Prostate gland (tissue), 2 donors: ENCODE data around the gene STX16. TPM values are rescaled to one million over a fixed set of nuclear protein-coding genes. Genes with fewer than 3 reads are reported as not detected.

Source experiments
- DNase-seq: peaks from one replicate; pipeline ENCODE4 v3.0.0-alpha.2; 2019; ENCODE audit warnings: low spot score
- H3K27ac ChIP-seq, 2 donors: fragments of 200-600 bp; sonication (generic); 2 replicates each; pipeline ENCODE4 v1.5.1; 2017 to 2019
- H3K27me3 ChIP-seq: fragments of 200-600 bp; sonication (generic); replicated peaks from 2 replicates; pipeline ENCODE4 v1.5.1; 2019; ENCODE audit not compliant: insufficient read depth
- H3K36me3 ChIP-seq, 2 donors: fragments of 200-600 bp; sonication (generic); 1 replicate in 1 of 2; 2 replicates in 1 of 2; pipeline versions ENCODE4 v1.5.1 to v1.8.1; 2017 to 2019
- H3K4me1 ChIP-seq: fragments of 200-600 bp; sonication (generic); replicated peaks from 2 replicates; pipeline ENCODE4 v1.5.1; 2019
- H3K4me3 ChIP-seq, 2 donors: fragments of 200-600 bp; sonication (generic); 2 replicates each; pipeline ENCODE4 v1.5.1; 2017 to 2019
- H3K9me3 ChIP-seq: fragments of 200-600 bp; sonication (generic); 2 replicates; pipeline ENCODE4 v1.5.1; 2017
- POLR2A ChIP-seq: fragments of 450-650 bp; IDR thresholded peaks from one replicate; pipeline ENCODE4 v1.6.1; 2016; ENCODE audit warnings: antibody characterized with exemption, mild to moderate bottlenecking
- POLR2AphosphoS5 ChIP-seq: sonication (generic); formaldehyde crosslinking; IDR thresholded peaks from one replicate; pipeline ENCODE4 v1.6.1; 2017; ENCODE audit warnings: antibody characterized with exemption
- WGBS: methylation state at CpG from one replicate; pipeline ENCODE4 v1.1.5; 2018; 5-methylcytosine and 5-hydroxymethylcytosine counted together
- intact Hi-C: fragments of 100-400 bp; cut with DNase I; formaldehyde crosslinking; loops from one replicate; pipeline ENCODE4 v1.14.2; 2022
- total RNA-seq, 2 donors: library from RNA; depleted of rRNA; stranded (reverse); fragments of >200 nt; gene quantifications; one replicate each; pipeline ENCODE4 v1.1.0, GENCODE V29; 2016
- TF ChIP-seq, protein P1 (sequence below), 4 experiments: fragments of 200-600 bp in 2 of 4; fragments of 450-650 bp in 2 of 4; sonication (generic) in 2 of 4; IDR thresholded peaks; 1 replicate in 3 of 4; 2 replicates in 1 of 4; pipeline ENCODE4 v1.5.1; 2016 to 2019; ENCODE audit warnings: antibody characterized with exemption in 4 of 4, mild to moderate bottlenecking in 2 of 4, moderate library complexity in 2 of 4

Gene STX16
- total RNA-seq, 2 donors from 2014 or later = 34.3 to 115 TPM

DNA sequence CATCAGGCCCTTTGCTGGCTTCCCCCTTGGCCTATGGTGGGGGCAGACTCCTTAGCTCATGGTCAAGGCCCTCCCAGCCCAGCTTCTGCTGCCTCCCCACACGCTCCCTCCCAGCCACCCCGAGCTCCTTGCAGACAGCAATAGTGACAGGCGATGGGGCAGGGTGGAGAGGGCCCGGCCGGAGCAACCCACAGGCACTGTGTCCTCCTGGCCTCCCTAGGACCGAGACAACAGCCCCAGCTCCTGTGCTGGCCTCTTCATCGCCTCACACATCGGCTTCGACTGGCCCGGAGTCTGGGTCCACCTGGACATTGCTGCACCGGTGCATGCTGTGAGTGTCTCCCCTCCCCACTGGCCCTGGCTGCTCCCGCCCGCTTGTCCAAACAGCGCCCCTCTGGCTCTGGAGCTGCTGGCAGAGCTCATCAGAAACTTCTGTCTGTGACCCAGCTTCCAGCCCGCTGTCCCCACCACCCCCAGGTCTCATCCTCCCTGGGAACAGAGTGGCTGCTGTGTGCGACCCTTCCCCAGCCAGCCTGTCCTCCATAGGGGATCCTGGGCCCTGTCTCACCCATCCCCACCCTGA lies 63.3 kb downstream of the STX16 start:
- H3K4me1 ChIP-seq = no peaks in the 10 kb centered on the region
- peak; percentile 2 for DNase-seq
- H3K9me3 ChIP-seq = no peaks in the 10 kb centered on the region
- 96% methylated on average over 16 of the region's 16 CpGs for WGBS
- no peaks in the 10 kb centered on the region for H3K27me3 ChIP-seq
- intact Hi-C loops = no loop called here
- H3K36me3 ChIP-seq = no peaks in the 10 kb centered on the region
- H3K27ac ChIP-seq = no peak overlapping the region
- TF ChIP-seq POLR2AphosphoS5 (no peak), POLR2A (no peak)
- TF ChIP-seq, protein P1, sequence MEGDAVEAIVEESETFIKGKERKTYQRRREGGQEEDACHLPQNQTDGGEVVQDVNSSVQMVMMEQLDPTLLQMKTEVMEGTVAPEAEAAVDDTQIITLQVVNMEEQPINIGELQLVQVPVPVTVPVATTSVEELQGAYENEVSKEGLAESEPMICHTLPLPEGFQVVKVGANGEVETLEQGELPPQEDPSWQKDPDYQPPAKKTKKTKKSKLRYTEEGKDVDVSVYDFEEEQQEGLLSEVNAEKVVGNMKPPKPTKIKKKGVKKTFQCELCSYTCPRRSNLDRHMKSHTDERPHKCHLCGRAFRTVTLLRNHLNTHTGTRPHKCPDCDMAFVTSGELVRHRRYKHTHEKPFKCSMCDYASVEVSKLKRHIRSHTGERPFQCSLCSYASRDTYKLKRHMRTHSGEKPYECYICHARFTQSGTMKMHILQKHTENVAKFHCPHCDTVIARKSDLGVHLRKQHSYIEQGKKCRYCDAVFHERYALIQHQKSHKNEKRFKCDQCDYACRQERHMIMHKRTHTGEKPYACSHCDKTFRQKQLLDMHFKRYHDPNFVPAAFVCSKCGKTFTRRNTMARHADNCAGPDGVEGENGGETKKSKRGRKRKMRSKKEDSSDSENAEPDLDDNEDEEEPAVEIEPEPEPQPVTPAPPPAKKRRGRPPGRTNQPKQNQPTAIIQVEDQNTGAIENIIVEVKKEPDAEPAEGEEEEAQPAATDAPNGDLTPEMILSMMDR (IDR thresholded peaks at IDR 0.05) = no peak
- no peak overlapping the region for H3K4me3 ChIP-seq

DNA sequence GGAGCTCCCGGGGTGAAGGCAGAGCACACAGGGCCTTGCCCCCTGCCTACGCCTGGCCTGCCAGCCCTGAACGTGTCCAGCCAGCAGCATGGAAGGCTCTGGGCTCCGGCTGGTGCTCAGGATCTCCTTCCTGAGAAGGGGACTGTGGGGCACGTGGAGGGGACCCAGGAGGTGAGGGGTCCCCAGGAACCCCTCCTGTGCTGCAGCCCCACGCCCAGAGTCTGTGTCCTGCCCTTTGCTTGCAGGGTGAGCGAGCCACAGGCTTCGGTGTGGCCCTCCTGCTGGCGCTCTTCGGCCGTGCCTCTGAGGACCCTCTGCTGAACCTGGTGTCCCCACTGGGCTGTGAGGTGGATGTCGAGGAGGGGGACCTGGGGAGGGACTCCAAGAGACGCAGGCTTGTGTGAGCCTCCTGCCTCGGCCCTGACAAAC lies 63.9 kb downstream of the STX16 start:
- no peaks in the 10 kb centered on the region for H3K36me3 ChIP-seq
- intact Hi-C loops = no loop called here
- no peaks in the 10 kb centered on the region for H3K9me3 ChIP-seq
- no peak for TF ChIP-seq POLR2A
- TF ChIP-seq, protein P1 (IDR thresholded peaks at IDR 0.05) = no peak
- no peak for TF ChIP-seq POLR2AphosphoS5
- no peak overlapping the region for H3K27ac ChIP-seq
- H3K27me3 ChIP-seq = no peaks in the 10 kb centered on the region
- DNase-seq = peak; percentile 3
- 80% methylated on average over 9 of the region's 14 CpGs for WGBS
- no peak overlapping the region for H3K4me3 ChIP-seq
- no peaks in the 10 kb centered on the region for H3K4me1 ChIP-seq

DNA sequence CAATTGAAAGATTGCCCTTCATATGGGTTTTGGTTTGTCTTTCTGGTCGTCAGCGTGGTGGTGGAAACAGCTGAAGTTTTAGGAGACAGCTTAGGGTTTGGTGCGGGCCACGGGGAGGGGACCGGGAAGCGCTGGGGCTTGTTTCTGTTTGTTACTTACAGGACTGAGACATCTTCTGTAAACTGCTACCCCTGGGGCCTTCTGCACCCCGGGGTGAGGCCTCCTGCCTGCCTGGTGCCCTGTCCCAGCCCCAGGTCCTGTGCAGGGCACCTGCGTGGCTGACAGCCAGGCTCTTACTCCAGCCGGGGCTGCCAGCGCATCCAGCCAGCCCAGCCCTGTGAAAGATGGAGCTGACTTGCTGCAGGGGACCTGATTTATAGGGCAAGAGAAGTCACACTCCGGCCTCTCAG lies 64.3 kb downstream of the STX16 start:
- Histone ChIP-seq H3K4me1 (no peaks in the 10 kb centered on the region), H3K27me3 (no peaks in the 10 kb centered on the region), H3K4me3 (no peak overlapping the region), H3K9me3 (no peaks in the 10 kb centered on the region), H3K27ac (no peak overlapping the region), H3K36me3 (no peaks in the 10 kb centered on the region)
- intact Hi-C loops = no loop called here
- 72% methylated on average over 11 of the region's 11 CpGs for WGBS
- no peak for DNase-seq
- TF ChIP-seq POLR2AphosphoS5 (no peak), POLR2A (no peak)
- TF ChIP-seq, protein P1 (IDR thresholded peaks at IDR 0.05) = no peak

DNA sequence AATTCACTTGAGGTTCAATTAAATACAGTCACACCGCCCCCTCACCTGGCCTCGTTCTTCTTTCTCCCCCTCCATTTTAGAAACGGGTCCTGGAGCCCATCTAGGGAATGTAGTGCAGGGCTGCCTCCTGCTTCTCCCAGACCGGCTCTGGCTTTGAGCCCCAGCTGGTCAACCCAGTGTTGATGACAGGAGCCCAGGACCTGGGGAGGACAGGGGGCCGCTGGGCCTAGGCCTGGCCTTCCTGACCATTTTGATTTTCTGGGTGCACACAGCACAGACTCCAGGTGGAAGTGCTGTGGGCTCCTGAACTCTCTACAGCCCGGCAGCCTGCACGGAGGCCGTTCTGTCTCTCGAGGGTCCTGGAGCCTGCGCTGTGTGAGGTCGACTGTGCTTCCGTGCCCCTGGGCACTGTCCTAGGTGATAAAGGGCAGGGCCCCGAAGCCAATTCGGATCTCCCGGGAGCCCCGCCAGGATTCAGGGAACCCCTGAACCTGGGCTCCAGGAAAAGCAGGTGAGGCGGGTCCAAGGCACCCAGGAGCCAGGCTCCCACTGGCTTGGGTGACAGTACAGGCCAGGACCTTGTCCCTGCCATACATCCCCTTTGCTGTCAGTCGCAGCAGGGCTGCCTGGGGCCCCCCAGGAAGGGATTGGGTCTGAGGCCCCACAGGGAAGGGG lies 64.9 kb downstream of the STX16 start:
- intact Hi-C loops = no loop called here
- no peak overlapping the region for H3K27ac ChIP-seq
- H3K4me3 ChIP-seq = no peak overlapping the region
- no peaks in the 10 kb centered on the region for H3K36me3 ChIP-seq
- H3K27me3 ChIP-seq = no peaks in the 10 kb centered on the region
- 84% methylated on average over 18 of the region's 18 CpGs for WGBS
- peak; percentile 3 for DNase-seq
- TF ChIP-seq POLR2AphosphoS5 = no peak
- TF ChIP-seq, protein P1 (IDR thresholded peaks at IDR 0.05) = no peak
- no peak for TF ChIP-seq POLR2A
- H3K9me3 ChIP-seq = no peaks in the 10 kb centered on the region
- no peaks in the 10 kb centered on the region for H3K4me1 ChIP-seq
